Gastroesophageal sphincter (tissue), 2 donors: ENCODE results near the gene MTARC2.

Experiments used
- EP300 ChIP-seq: sonication (generic); formaldehyde crosslinking; IDR thresholded peaks from one replicate; pipeline ENCODE4 v1.6.1; 2017; ENCODE audit warnings: antibody characterized with exemption, mild to moderate bottlenecking
- POLR2A ChIP-seq, 2 donors: fragments of 450-650 bp; IDR thresholded peaks; one replicate each; pipeline ENCODE4 v1.6.1; 2017; ENCODE audit warnings: antibody characterized with exemption in 2 of 2, mild to moderate bottlenecking in 2 of 2, moderate library complexity in 1 of 2

DNA sequence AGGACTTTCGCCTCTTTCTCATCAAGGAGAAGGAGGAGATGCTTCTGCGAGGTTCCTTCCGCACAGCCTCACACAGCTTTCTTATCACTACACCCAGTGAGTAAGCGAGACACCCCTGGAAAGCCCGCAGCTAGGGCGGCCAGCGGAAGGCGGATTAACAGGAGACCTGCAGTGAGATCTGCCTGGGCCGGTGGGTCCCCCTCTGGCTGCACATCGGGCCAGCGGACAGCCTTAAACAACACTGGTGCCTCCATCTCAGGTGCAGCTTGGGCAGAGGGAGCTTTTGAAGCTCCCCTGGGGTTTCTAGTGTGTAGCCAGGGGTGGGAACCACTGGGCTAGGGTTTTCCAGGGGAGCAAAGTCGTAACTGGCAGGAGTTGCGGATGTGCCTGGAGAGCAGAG, 21.1 kb downstream of the MTARC2 start:
- TF ChIP-seq EP300 (no peak), POLR2A (IDR thresholded peaks at IDR 0.05) (no peak)
